GM18511 (cell line): ENCODE measurements around the gene HSPA8.
"Not testable (repeated sequence)": the region's sequence is repeated elsewhere in the genome, so short reads cannot be mapped to it uniquely, and the experiment has no call there.

Experiments used
- ATAC-seq: cut with Tn5 transposase; IDR thresholded peaks from one replicate; pipeline ENCODE4 v1.9.1; 2021; ENCODE audit warnings: mild to moderate bottlenecking, moderate library complexity; ENCODE audit not compliant: unreplicated experiment

HSPA8 gene

DNA sequence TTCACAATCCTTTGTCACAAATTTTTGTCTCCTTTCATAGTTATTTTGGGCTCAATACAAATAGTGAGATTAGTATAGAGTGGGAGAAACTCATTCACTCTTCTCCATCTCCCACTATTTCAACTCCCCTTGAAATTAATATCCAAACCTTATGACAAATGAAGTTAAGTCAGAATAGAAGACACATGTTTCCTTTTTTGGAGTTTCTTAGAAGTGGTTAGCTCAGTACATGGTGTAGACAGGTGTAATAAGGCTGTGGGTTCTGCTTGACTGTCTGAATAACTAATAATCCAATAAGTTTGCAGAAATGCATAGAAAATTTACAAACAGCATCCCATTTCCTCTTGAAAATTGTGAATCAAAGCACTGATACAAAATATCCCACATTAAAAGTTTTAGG is 10.8 kb upstream of the HSPA8 start:
- ATAC-seq = no peak

DNA sequence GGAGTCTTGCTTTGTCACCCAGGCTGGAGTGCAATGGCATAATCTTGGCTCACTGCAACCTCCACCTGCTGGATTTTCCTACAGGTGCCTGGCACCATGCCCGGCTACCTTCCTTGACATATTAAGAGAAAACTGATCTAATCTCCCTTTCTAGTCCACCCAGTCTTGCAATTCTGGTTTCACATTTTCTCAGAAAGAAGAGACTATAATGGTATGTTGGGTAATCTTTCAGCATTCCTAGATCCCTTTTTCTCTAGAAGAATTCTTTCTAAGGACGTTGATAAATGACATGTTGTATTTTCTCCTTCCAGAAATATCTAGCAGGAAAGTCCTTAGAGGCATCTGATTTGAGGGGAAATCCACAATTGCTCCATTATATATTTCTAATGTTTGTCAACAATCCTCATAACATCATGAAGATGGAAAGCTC is 10.4 kb upstream of the HSPA8 start:
- no peak for ATAC-seq

DNA sequence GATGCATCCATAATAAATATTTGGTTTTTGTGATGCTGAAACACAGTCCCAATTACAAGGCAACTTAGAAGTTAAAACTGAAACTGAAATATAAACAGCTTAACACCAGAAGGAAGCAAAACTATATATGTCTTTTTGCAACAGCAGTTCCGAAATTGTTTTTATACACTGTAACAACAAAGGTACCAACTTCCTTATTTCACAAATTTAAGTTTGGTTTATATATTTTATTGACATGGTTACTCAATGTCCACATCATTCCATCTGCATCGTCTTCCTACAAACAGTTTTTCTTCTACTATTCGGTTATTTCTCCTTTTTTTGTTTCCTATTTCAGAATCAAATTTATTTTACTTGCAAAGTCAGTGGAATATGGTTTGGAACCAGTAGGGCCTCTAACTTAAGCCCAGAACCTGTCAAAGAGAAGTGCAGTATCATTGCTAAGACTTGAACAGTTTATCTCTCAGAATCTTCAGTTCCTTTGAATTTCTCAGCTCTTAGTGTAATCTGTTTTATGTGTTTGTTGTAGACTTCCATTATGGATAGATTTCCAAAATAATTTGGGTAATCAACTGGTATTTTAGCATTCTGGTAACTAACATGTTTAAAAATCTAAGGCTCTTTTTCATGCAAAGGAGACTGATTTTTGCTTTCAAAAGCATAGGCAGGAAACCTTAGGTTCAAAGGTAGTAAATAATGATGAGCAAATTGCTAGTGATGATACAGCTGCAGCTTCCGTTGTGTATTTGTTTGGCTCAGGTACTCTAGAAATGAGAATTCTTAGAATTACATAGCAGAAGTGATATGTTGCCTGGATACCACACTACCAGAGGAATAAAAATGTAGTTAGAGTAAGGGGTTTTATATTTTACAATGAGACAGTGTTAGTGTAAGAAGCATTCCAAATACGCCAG is 8.2 kb upstream of the HSPA8 start:
- peak; percentile 63 for ATAC-seq

DNA sequence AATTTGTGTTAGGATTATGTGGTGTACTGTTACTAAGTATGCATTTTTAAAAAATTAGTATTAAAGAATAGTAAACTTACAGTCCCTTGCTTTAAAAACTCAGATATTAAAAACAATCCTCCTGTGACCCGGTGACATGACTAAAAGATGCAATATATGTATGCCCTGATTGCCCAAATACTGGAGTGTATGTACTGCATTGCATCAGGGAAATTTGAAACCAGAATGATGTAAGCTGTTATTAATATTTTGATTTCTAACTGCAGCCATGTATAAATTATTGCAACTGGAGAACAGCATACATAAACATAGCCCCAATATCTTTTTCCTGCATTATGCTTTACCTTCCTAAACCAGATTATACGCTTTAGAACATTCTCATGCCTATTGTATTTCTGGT is 3.7 kb upstream of the HSPA8 start:
- ATAC-seq = no peak

DNA sequence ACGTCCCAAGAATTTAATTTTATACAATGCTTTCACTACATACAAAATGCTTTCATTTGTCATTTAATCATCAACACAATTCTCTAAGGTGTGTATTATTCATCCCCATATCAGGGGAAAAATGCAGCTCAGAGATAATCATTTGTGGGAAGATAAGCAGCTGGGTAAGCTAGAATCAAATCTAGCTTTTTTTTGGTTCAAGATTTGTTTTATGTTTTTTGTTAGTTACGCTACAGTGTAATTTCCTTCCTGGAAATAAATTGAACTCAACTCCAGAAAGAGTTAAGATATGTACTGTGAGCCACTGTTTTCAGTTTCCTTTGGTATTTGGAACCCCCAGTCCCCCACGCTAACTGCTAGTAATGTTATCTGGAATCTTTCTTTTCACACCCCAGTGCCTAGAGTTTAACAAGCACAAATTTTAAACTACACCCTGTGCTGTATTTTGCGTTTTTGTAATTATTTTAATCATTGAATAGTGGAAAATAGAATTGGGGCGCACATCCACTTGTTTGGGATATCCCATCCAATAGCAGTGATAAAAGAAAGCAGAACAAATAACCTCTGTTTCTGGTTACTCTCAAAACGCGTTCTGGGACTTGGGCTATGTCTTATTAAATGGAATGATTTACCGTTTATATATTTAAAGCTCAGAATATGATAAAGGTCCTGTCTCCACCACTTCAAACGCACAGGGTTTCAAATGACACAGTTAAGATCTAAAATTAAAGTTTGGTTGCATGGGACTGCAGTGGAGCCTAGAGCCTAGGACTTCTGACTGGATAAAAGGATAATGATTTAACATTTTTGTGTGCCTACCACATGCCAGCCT is 2.1 kb upstream of the HSPA8 start:
- no peak for ATAC-seq

DNA sequence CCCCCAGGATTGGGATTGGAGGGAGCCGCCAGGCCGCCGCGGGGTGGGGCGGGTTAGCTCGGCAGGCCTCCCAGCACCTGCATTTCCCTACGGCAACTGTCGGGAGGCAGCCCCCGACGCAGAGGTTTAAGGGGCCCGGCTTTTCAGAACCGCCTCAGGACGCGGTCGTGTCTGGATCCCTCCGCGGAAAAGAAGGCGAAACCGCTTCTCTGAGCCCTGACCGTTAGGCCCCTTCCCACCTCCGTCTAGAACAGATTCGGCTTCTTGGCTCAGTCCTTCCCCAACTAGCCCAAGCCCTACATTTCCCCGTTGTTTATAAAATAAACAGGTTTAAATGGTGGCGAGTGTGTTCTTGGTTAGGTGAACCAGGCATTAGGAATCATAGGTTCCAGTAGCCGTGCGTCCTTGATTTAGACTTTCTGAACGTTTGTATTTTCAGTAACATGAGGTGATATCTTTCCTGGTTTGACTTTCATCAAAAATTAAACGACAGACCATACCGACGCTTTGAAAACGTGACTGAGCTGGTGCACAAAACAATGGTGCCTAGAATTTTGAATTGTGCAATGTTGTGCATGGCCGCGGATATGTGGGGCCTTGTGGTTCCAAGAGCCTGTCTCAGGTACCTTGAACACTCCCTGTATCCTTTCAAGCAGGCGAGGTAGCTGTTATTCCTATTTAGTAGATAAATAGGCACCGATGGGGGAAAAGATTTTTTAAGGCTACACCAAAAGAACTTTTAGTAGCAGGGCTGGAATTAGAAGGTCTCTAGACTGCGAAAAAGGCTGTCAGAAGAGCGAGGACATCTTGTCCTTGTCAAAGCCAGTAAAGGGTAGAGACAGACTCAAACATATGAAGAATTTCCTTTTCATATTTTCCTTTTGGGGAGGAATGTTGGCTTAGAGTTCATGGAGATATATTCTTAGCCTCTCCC is 1.2 kb upstream of the HSPA8 start:
- no peak for ATAC-seq

DNA sequence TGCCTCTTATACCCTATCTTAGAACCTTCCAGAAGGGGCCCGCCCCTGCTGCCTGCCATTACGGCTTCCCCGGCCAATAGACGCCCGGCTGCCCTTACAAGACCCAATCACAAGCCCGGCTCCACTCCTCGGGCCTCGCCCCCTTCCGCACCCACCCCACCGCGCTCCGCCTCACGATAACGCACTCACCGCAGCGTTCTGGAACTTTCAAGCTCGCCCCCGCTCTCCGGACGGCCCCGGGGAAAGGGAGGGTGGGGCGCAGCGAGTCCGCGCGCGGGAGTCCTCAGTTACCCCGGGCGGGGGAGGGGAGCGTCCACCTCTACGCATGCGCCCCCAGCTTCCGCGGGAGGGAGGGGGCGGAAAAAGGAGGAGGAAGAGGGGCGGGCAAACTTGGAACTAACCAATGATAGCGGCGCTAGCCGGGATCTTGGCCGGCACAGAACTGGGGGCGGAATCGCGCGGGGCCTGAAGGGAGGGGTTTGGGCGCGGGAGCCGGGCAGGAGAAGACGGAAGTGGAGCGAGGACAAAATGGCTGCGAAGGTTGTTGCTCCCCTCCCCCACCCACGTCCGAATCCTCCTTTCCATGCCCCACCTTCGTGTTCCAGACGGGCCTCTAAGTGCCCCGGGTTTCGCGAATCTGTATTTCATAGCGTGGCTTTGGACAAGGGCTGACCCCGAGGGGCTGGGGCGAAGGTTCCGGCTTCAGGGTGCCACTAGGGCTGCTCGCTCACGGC is 389 bp upstream of the HSPA8 start:
- peak; percentile 89 for ATAC-seq

DNA sequence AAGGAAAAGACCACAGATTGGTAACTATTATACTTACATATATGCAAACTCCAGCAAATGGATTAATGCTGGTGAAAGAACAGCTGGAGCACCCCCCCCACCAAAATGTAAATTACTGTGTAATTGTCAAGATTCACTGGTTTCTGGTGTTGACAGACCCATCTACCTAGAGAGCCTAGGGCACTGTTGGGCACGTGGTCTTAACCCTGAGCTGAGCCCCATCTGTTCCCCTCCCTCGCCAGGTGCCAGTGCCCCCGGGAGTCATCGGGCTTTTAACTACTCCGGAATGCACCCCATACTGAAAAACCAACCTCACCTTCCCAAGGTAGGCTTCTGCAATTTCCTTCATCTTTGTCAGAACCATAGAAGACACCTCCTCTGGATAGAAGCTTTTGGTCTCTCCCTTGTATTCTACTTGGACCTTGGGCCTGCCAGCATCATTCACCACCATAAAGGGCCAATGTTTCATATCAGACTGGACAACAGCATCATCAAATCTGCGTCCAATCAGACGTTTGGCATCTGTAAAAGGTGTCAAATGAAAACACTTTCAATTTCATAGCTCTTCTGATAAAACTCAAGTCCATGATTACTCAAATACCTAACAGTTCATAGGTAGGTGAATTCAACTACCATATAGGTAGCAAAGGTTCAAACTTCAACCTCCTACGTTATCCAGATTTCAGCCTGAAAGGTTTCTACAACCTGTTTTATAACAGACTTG is 1.5 kb downstream of the HSPA8 start:
- ATAC-seq = no peak

DNA sequence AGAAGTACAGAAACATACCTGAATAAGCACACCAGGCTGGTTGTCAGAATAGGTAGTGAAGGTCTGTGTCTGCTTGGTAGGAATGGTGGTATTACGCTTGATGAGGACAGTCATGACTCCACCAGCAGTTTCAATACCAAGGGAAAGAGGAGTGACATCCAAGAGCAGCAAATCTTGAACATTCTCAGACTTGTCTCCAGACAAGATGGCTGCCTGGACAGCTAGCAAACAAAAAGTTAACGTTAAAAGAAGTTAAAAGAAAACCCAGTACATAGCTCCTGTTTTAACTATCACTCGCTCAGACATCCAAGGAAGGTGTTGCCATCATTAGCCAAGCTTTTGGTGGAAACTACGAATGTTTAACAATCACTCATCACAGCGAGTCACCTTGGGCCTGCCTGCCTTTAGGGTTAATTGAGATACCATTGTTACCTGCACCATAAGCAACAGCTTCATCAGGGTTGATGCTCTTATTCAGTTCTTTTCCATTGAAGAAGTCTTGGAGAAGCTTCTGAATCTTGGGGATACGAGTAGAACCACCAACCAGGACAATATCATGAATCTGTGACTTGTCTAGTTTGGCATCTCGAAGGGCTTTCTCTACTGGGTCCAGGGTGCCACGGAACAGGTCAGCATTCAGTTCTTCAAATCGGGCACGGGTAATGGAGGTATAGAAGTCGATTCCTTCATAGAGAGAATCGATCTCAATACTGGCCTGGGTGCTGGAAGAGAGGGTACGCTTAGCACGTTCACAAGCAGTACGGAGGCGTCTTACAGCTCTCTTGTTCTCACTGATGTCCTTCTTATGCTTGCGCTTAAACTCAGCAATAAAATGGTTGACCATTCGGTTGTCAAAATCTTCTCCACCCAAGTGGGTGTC is 2.7 kb downstream of the HSPA8 start:
- not testable (repeated sequence) for ATAC-seq

DNA sequence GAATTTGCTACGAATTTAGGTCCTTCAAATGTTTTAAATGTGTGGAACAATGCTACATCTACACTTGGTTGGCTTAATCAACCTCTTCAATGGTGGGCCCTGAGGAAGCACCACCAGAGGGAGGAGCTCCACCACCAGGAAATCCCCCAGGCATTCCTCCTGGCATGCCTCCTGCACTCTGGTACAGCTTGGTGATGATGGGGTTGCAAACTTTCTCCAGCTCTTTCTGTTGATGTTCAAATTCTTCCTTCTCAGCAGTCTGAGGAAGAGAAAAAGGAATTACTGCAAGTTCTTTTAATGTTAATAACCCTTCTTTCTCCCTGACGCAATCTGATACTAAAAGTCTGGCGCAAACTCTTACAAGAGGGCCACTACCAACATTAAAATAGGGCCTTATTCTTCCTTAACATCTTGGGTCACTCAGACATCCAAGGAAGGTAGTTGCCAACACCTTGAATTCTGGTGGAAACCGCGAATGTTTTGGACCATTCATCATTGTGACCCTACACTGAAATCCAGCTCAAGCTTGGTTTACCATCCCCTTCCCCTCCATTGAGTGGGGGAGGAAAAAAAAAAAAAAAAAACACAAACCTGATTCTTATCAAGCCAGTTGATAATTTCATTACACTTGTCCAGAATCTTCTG is 4.2 kb downstream of the HSPA8 start:
- no peak for ATAC-seq

DNA sequence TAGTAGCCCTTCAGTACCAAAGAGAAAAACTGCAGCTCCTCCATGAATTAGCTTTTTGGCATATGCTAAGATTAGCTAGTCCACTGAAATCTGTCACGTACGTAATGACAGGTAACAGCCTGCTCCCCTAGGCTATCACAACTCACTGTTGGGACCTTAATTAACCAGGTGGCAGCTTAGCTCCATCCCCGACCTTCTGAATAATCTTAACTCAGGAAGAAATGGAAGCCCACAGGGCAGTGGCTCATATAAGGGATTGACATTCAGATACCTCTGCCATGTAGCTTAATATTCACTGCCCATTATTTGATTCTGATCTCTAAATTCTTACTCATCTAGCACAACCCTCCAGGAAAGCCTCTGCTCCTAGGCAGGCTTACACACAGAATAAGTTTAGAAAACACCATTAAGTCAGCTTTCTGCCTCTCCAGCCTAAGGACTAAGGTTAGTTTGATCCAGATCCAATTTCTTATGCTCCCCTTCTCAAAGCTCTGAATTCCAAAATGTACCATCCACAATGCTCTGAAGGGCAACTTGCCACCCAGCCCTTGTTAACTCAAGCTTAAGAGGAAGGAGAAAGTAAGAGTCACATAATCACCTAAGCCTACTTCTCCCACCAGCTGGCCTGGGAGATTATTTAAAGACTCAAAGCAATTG is 5.0 kb downstream of the HSPA8 start:
- ATAC-seq = no peak

DNA sequence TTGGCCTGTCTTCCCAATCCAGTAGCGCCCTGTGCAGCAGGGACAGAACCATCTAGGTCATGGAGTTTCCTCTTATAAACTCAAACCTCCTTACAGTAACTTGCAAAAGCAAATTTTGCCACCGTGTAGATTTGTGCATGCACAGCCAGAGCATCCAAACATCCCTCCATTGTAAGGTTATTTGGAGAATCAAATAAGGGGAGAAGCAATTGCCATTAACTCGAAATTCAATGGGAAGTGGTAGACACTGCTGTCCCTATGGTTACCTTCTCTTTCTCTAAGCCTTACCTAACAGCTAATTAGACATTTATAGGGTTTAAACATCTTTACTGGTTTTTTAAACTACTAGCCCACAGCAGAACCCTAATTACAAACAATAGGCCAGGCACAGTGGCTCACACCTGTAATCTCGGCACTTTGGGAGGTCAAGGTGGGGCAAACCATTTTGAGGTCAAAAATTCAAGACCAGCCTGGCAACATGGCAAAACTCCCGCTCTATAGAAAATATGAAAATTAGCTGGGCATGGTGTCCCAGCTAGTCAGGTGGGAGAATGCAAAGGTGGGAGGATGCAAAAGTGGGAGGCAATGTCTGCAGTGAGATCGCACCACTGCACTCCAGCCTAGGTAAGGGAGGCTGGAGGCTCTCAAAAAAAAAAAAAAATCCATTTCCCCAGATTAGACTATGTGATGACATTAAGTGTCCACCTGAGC is 6.6 kb downstream of the HSPA8 start:
- ATAC-seq = no peak

DNA sequence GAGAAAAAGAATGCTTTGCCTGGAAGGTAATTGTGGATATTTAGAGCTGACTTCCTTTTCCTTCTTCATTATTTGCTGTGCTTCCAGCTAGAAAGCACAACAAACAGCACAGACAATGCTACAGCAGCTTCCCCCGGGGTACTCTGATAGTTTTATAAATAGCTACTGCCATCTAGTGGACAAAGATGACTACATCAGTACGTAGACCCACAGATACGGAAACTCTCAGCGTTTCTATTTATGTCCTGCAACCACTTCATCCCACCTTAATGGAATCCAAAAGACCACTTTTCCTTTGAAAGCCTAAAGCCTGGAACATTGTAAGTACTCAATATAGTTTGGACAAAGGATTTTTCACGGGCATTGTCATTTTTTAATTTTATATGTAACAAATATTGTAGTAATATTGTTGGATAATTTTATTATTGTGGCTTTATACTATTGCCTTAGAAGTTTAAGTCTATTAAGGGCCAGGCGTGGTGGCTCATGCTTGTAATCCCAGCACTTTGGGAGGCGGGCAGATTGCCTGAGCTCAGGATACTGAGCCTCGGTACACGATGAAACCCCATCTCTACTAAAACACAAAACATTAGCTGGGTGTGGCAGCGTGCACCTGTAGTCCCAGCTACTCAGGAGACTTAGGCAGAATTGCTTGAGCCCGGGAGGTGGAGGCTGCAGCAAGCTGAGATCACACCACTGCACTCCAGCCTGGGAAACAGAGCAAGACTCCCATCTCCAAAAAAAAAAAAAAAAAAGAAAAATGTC is 7.5 kb downstream of the HSPA8 start:
- ATAC-seq = peak; percentile 83

DNA sequence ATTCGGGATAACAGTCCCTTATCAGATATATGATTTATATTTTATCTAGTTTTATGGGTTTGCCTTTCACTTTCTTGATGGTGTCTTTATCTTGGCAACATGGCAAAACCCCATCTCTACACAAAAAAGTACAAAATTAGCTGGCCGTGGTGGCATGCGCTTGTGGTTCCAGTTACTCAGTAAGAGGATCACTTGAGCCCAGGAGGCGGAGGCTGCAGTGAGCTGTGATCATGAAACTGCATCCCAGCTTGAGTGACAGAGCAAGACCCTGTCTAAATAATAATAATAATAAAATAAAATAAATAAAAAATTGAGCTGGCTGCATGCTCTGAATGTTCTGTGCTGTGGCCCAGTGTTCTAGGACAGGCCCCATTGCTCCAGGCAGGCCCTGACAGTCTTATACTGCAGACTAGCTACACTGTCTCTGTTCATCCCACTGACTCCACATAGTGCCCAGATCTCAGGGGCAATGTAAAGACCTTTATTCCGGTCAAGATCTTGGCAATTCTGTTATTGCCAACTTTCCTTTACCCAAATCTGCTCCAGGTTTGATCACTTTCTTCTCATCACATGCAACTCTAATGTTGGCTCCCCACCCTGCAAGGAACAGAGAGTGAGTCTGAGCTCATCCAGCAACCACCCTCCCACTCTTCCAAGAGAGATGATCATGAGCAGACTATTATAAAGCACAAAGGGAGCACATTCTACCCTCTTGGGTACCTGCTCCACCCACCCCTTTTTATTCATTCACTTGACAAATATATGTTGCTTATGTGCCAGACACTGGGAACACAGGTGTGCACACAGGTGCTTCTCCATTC is 8.8 kb downstream of the HSPA8 start:
- ATAC-seq = no peak

DNA sequence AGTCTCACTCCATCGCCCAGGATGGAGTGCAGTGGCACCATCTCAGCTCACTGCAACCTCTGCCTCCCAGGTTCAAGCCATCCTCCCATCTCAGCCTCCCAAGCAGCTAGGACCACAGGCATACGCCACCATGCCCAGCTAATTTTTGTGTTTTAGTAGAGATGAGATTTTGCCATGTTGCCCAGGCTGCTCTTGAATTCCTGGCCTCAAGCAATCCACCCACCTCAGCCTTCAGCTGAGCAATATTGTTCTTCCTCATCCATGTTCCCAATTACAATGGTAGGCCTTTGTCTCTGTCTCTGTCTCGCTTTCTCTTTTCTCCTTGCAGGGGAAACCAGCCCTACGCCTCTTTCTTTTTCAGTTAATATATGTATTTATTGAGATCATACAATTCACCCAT is 10.3 kb downstream of the HSPA8 start:
- ATAC-seq = no peak
